ENCODE results near the gene FXN.

Gene FXN

DNA sequence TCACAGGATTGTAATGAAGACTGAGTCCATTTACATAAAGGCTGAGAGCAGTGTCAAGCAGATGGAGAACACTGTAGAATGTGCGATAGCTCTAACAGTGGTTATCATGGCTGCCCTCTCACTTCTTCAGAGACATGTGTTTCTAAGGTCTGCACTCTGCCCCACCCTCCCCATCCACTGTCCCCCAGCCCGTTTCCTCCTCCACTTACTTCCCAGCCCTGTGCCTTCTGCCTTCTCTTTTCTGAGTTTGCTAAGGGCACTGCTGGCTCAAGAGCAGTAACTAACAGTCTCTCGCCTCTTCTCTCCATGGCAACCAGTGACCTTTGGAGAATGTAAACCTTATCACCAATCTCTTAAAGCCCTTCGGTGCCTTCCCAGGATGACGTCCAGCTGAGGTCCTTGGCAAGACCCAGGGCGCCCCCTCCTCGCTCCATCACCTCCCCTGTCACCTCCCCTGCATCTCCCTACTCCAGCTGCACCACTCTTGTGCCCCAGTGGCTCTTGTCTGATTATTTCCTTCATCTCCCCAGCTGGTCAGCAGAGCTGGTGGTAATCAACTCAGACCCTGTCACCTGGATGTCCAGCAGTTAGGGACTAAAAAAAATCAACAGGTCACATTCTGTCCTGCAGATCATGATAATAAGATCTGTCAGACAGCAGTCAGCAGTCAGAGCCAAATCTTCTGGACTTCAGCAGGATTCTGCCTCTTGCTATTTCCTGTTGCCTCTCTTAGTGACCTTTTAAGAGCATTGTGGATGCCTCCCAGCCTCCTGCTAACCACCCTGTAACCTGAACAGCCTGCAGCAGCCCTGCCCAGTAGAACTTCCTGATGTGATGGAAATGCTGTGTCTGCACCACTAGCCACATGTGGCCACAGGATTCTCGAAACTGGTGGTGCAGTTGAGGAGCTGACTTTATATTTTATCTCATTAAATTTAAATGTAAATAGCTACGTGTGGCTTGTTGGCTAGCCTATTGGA is 9.0 kb downstream of the FXN start:
- TF ChIP-seq ISL1 (CRISPR knock-in tag; IDR thresholded peaks at IDR 0.05) (no peak), CSRNP3 (CRISPR knock-in tag; IDR thresholded peaks at IDR 0.05) (no peak), ZC3H10 (CRISPR knock-in tag; IDR thresholded peaks at IDR 0.05) (no peak), BACH2 (CRISPR knock-in tag; IDR thresholded peaks at IDR 0.05; ENCODE audit: borderline replicate concordance) (no peak), TCF4 (CRISPR knock-in tag; IDR thresholded peaks at IDR 0.05; ENCODE audit: borderline replicate concordance) (no peak), ARNTL (CRISPR knock-in tag; IDR thresholded peaks at IDR 0.05; ENCODE audit: borderline replicate concordance, low read depth) (no peak), POU6F1 (CRISPR knock-in tag; IDR thresholded peaks at IDR 0.05; ENCODE audit: borderline replicate concordance, low read depth) (no peak), ESRRG (CRISPR knock-in tag; IDR thresholded peaks at IDR 0.05) (no peak), ZNF565 (CRISPR knock-in tag; conservative IDR thresholded peaks at IDR 0.05; ENCODE audit: low read depth) (no peak), PATZ1 (CRISPR knock-in tag; IDR thresholded peaks at IDR 0.05; ENCODE audit: borderline replicate concordance) (no peak), OSR1 (CRISPR knock-in tag; IDR thresholded peaks at IDR 0.05) (no peak), GLIS3 (CRISPR knock-in tag; IDR thresholded peaks at IDR 0.05) (no peak), ZNF70 (CRISPR knock-in tag; IDR thresholded peaks at IDR 0.05) (no peak), CSDC2 (CRISPR knock-in tag; IDR thresholded peaks at IDR 0.05) (no peak), ZNF8 (CRISPR knock-in tag; IDR thresholded peaks at IDR 0.05) (no peak), TOX (CRISPR knock-in tag; IDR thresholded peaks at IDR 0.05; ENCODE audit: borderline replicate concordance) (no peak), RARB (CRISPR knock-in tag; IDR thresholded peaks at IDR 0.05) (no peak)
- TF ChIP-seq, protein P1, sequence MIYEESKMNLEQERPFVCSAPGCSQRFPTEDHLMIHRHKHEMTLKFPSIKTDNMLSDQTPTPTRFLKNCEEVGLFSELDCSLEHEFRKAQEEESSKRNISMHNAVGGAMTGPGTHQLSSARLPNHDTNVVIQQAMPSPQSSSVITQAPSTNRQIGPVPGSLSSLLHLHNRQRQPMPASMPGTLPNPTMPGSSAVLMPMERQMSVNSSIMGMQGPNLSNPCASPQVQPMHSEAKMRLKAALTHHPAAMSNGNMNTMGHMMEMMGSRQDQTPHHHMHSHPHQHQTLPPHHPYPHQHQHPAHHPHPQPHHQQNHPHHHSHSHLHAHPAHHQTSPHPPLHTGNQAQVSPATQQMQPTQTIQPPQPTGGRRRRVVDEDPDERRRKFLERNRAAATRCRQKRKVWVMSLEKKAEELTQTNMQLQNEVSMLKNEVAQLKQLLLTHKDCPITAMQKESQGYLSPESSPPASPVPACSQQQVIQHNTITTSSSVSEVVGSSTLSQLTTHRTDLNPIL (CRISPR knock-in tag; IDR thresholded peaks at IDR 0.05; ENCODE audit: low read depth) = no peak
- peak; percentile 92 for ATAC-seq

GRCh38 chr9:69045821-69046220 is 10.3 kb downstream of the FXN start:
- no peak for ATAC-seq
- no peak for TF ChIP-seq PATZ1 (CRISPR knock-in tag; IDR thresholded peaks at IDR 0.05; ENCODE audit: borderline replicate concordance)
- TF ChIP-seq TOX (CRISPR knock-in tag; IDR thresholded peaks at IDR 0.05; ENCODE audit: borderline replicate concordance) = no peak
- TF ChIP-seq CSRNP3 (CRISPR knock-in tag; IDR thresholded peaks at IDR 0.05) = no peak
- TF ChIP-seq PPARA (CRISPR knock-in tag; IDR thresholded peaks at IDR 0.05; ENCODE audit: borderline replicate concordance) = no peak
- TF ChIP-seq OSR1 (CRISPR knock-in tag; IDR thresholded peaks at IDR 0.05) = no peak
- no peak for TF ChIP-seq TCF4 (CRISPR knock-in tag; IDR thresholded peaks at IDR 0.05; ENCODE audit: borderline replicate concordance)
- TF ChIP-seq ZFP30 (CRISPR knock-in tag; IDR thresholded peaks at IDR 0.05) = no peak
- no peak for TF ChIP-seq ZNF8 (CRISPR knock-in tag; IDR thresholded peaks at IDR 0.05)

Measured in SK-N-SH treated with all-trans-retinoic acid at 6 μM for 48 hours (cell line).